A673 (cell line): ENCODE results near the gene C8G. TPM values are rescaled to one million over a fixed set of nuclear protein-coding genes. Genes with fewer than 3 reads are reported as not detected.

Experiments
- BruUV-seq: library from RNA; stranded (reverse); fragments of 400-500 nt; replicated peaks from 2 replicates; lab custom pipeline; 2021; lab: Mats Ljungman, UMichigan
- CTCF ChIA-PET: fragments of 300-600 bp; sonication (Branson Sonifier 250); formaldehyde crosslinking; loops from one replicate; lab custom pipeline; 2022; ENCODE audit warnings: antibody characterized with exemption; lab: Charles Lee
- POLR2A ChIA-PET: fragments of 300-600 bp; sonication (Branson Sonifier 250); formaldehyde crosslinking; loops from one replicate; lab custom pipeline; 2022; ENCODE audit warnings: antibody characterized with exemption; ENCODE audit not compliant: low non-redundant PET; lab: Charles Lee
- DNase-seq: peaks from one replicate; pipeline ENCODE4 v3.0.0-alpha.2; 2015; ENCODE audit warnings: low spot score
- H3K27ac ChIP-seq: fragments of 200-600 bp; sonication (generic); 2 replicates; pipeline ENCODE4 v1.5.1; 2016; ENCODE audit warnings: mixed run types, low read depth, mild to moderate bottlenecking, mixed read lengths, antibody characterized with exemption, low read length; ENCODE audit not compliant: poor library complexity, severe bottlenecking
- H3K27me3 ChIP-seq: fragments of 200-600 bp; sonication (generic); replicated peaks from 2 replicates; pipeline ENCODE4 v1.6.1; 2017; ENCODE audit warnings: mixed run types, low read depth, mild to moderate bottlenecking, mixed read lengths, antibody characterized with exemption, low read length; ENCODE audit not compliant: insufficient read depth, poor library complexity
- H3K36me3 ChIP-seq: fragments of 200-600 bp; sonication (generic); 2 replicates; pipeline ENCODE4 v1.6.1; 2016; ENCODE audit warnings: mixed run types, mild to moderate bottlenecking, mixed read lengths, antibody characterized with exemption, low read length; ENCODE audit not compliant: insufficient read depth, poor library complexity, severe bottlenecking
- H3K4me1 ChIP-seq: fragments of 200-600 bp; sonication (generic); 2 replicates; pipeline ENCODE4 v1.6.1; 2017; ENCODE audit warnings: mixed run types, mild to moderate bottlenecking, mixed read lengths, antibody characterized with exemption, low read length; ENCODE audit not compliant: insufficient read depth, poor library complexity, severe bottlenecking
- H3K4me3 ChIP-seq: fragments of 200-600 bp; sonication (generic); 2 replicates; pipeline ENCODE4 v1.5.1; 2016; ENCODE audit warnings: low read depth, mixed run types, mild to moderate bottlenecking, mixed read lengths, low read length; ENCODE audit not compliant: poor library complexity, severe bottlenecking
- H3K9me3 ChIP-seq: fragments of 200-600 bp; sonication (generic); 2 replicates; pipeline ENCODE4 v1.6.1; 2016; ENCODE audit warnings: mixed run types, low read depth, mild to moderate bottlenecking, mixed read lengths, antibody characterized with exemption, low read length; ENCODE audit not compliant: poor library complexity, severe bottlenecking
- CTCF ChIP-seq: fragments of 300-800, 200-600 bp; sonication (generic); conservative IDR thresholded peaks from 2 replicates; pipeline ENCODE4 v1.5.1; 2017; ENCODE audit warnings: low read depth, mild to moderate bottlenecking, antibody characterized with exemption, low read length, moderate library complexity, mixed read lengths
- EZH2 ChIP-seq: fragments of 200-600 bp; sonication (generic); IDR thresholded peaks from 2 replicates; pipeline ENCODE4 v1.6.1; 2017; ENCODE audit warnings: borderline replicate concordance, low read depth, mild to moderate bottlenecking, mixed read lengths, antibody characterized with exemption, low read length; ENCODE audit not compliant: poor library complexity, severe bottlenecking
- intact Hi-C: fragments of 100-400 bp; cut with micrococcal nuclease; formaldehyde crosslinking; loops from one replicate; pipeline ENCODE4 v1.10.0; 2022; ENCODE audit not compliant: unreplicated experiment
- total RNA-seq: library from RNA; stranded (reverse); gene quantifications from 2 replicates; pipeline ENCODE4 v1.2.3, GENCODE V29; 2021

C8G gene
- total RNA-seq, 1 experiment from 2014 or later: 0.75 TPM

GRCh38 chr9:136980669-136981478 lies 35.8 kb downstream of the C8G start:
- H3K9me3 ChIP-seq: no peaks in the 10 kb centered on the region
- intact Hi-C loops: no loop called here
- H3K27me3 ChIP-seq: no peaks in the 10 kb centered on the region
- ChIA-PET POLR2A (no interaction called here), CTCF (no interaction called here)
- BruUV-seq: no TSS peak
- DNase-seq: no peak
- H3K4me1 ChIP-seq: no peaks in the 10 kb centered on the region
- TF ChIP-seq CTCF: no peak
- no peak for TF ChIP-seq EZH2
- H3K27ac ChIP-seq: no peak overlapping the region
- H3K36me3 ChIP-seq: no peaks in the 10 kb centered on the region
- no peak overlapping the region for H3K4me3 ChIP-seq

- H3K27ac ChIP-seq: no peak overlapping the region
- POLR2A ChIA-PET: no interaction called here
- no TSS peak for BruUV-seq
- no peaks in the 10 kb centered on the region for H3K4me1 ChIP-seq
- no peaks in the 10 kb centered on the region for H3K9me3 ChIP-seq
- TF ChIP-seq CTCF (no peak), EZH2 (no peak)
- H3K36me3 ChIP-seq: no peaks in the 10 kb centered on the region
- intact Hi-C loops: no loop called here
- H3K4me3 ChIP-seq: no peak overlapping the region
- peak; percentile 67 for DNase-seq
- CTCF ChIA-PET: no interaction called here
- no peaks in the 10 kb centered on the region for H3K27me3 ChIP-seq
These were observed 36.7 kb downstream of the C8G start for GRCh38 chr9:136981588-136982231.

GRCh38 chr9:136982232-136983051 lies 37.4 kb downstream of the C8G start, which contains the start of gene LCNL1:
TSS of gene LCNL1 (plus strand) at chr9:136982993. CDS start at chr9:136983587, 594 bp downstream.
- no peaks in the 10 kb centered on the region for H3K27me3 ChIP-seq
- ChIA-PET CTCF (no interaction called here), POLR2A (no interaction called here)
- H3K4me1 ChIP-seq: no peaks in the 10 kb centered on the region
- H3K9me3 ChIP-seq: no peaks in the 10 kb centered on the region
- DNase-seq: no peak
- H3K36me3 ChIP-seq: no peaks in the 10 kb centered on the region
- BruUV-seq: no TSS peak
- H3K27ac ChIP-seq: no peak within 1 kb of the TSS
- TF ChIP-seq CTCF (no peak), EZH2 (no peak)
- H3K4me3 ChIP-seq: no peak within 1 kb of the TSS
- intact Hi-C loops: no loop called here
